Spleen (tissue), 11 donors: ENCODE data around the gene POLR2I. TPM values are rescaled to one million over a fixed set of nuclear protein-coding genes. Genes with fewer than 3 reads are reported as not detected.
"Not testable (repeated sequence)": the region's sequence is repeated elsewhere in the genome, so short reads cannot be mapped to it uniquely, and the experiment has no call there.

Experiments
- DNase-seq: peaks from one replicate; pipeline ENCODE4 v3.0.0-alpha.2; 2020
- H3K27ac ChIP-seq, 8 donors: fragments of 200-600 bp; sonication (generic) in 7 of 8; 1 replicate in 4 of 8; 2 replicates in 4 of 8; pipeline versions ENCODE4 v1.5.0 to v1.8.0; 2016 to 2021; ENCODE audit warnings: inconsistent platforms in 4 of 8, mild to moderate bottlenecking in 4 of 8, moderate library complexity in 1 of 8
- H3K27me3 ChIP-seq, 7 donors: fragments of 200-600 bp; sonication (generic) in 6 of 7; replicated peaks in 1 of 7; 1 replicate in 4 of 7; 2 replicates in 3 of 7; pipeline versions ENCODE4 v1.5.0 to v1.8.0; 2016 to 2021; ENCODE audit warnings: inconsistent platforms in 3 of 7, mild to moderate bottlenecking in 1 of 7
- H3K36me3 ChIP-seq, 6 donors: fragments of 200-600 bp; sonication (generic) in 5 of 6; 1 replicate in 4 of 6; 2 replicates in 2 of 6; pipeline versions ENCODE4 v1.5.0 to v1.8.0; 2016 to 2021; ENCODE audit warnings: inconsistent platforms in 2 of 6
- H3K4me1 ChIP-seq, 6 donors: fragments of 200-600 bp; sonication (generic) in 5 of 6; 1 replicate in 3 of 6; 2 replicates in 3 of 6; pipeline versions ENCODE4 v1.5.0 to v1.8.0; 2016 to 2021; ENCODE audit warnings: inconsistent platforms in 3 of 6
- H3K4me3 ChIP-seq, 8 donors: fragments of 200-600 bp; sonication (generic) in 7 of 8; 1 replicate in 4 of 8; 2 replicates in 4 of 8; pipeline versions ENCODE4 v1.5.0 to v1.8.0; 2016 to 2021; ENCODE audit warnings: inconsistent platforms in 4 of 8, mild to moderate bottlenecking in 4 of 8, moderate library complexity in 2 of 8
- H3K9me3 ChIP-seq, 8 donors: fragments of 200-600 bp; sonication (generic) in 7 of 8; 1 replicate in 4 of 8; 2 replicates in 4 of 8; pipeline versions ENCODE4 v1.5.0 to v1.8.0; 2016 to 2021; ENCODE audit warnings: inconsistent platforms in 4 of 8
- CTCF ChIP-seq, 11 experiments: fragments of 200-600 bp in 7 of 11; fragments of 450-650 bp in 4 of 11; sonication (generic) in 4 of 11; IDR thresholded peaks in 8 of 11; conservative IDR thresholded peaks in 3 of 11; 1 replicate in 7 of 11; 2 replicates in 4 of 11; pipeline versions ENCODE4 v1.4.0 to v1.8.0; 2016 to 2021; ENCODE audit warnings: antibody characterized with exemption in 11 of 11, inconsistent platforms in 4 of 11, mild to moderate bottlenecking in 1 of 11
- POLR2A ChIP-seq, 3 donors: fragments of 450-650 bp; IDR thresholded peaks; one replicate each; pipeline ENCODE4 v1.5.1; 2017; ENCODE audit warnings: antibody characterized with exemption in 3 of 3, mild to moderate bottlenecking in 1 of 3
- POLR2AphosphoS5 ChIP-seq, 3 donors: sonication (generic); formaldehyde crosslinking; IDR thresholded peaks; one replicate each; pipeline ENCODE4 v1.5.1; 2017; ENCODE audit warnings: antibody characterized with exemption in 3 of 3
- WGBS, 5 donors: extraction: QIAGEN DNeasy Blood & Tissue Kit in 3 of 5; methylation state at CpG; one replicate each; pipeline versions ENCODE4 v1.1.5 to v1.1.7; 2013 to 2018; 5-methylcytosine and 5-hydroxymethylcytosine counted together
- intact Hi-C: fragments of 100-400 bp; cut with DNase I; formaldehyde crosslinking; loops from one replicate; pipeline ENCODE4 v1.15.0; 2023; ENCODE audit warnings: low total_unique reads
- polyA plus RNA-seq, 3 donors: library from polyadenylated mRNA; stranded (reverse); fragments of 200-250 nt; gene quantifications; one replicate each; pipeline ENCODE4 v1.2.1, GENCODE V29; 2013
- total RNA-seq, 7 donors: library from RNA; depleted of rRNA in 3 of 7; stranded (reverse); fragments of >200 nt in 3 of 7; fragmentation: NEBNext Ultra II Directional in 4 of 7; extraction: Animal tissue kit (Norgen Biotek cat#: 25700) in 4 of 7; gene quantifications; one replicate each; pipeline versions ENCODE4 v1.1.0 to v1.2.1, GENCODE V29; 2016 to 2021
- donor health status: healthy with polysubstance abuse.
- donor health status: DM: no; HTN: no; CAD: no; lungs with moderate emphysema.
- donor health status: DM: no; HTN: no; CAD: no.
- donor health status: Bipolar disorder and iron deficiency.
- donor health status: healthy.
- donor health status: DM: no; HTN: no; CAD: no.
- donor health status: DM: yes; HTN: yes; CAD: no.

POLR2I gene
- total and polyA plus RNA-seq, 10 donors = 23.1 to 60.3 (median 38.3) TPM

- H3K27me3 ChIP-seq, intact Hi-C loops, H3K9me3 ChIP-seq, H3K4me3 ChIP-seq, H3K36me3 ChIP-seq: not testable (repeated sequence)
- peaks cover 4 to 66% (median 42%) of the 10 kb centered on the region in 6 donors for H3K4me1 ChIP-seq
- peak; percentile 79 for DNase-seq
- peak in 2 of 3 donors; percentile 62 to 71 for TF ChIP-seq POLR2AphosphoS5 (IDR thresholded peaks at IDR 0.05)
- H3K27ac ChIP-seq = peak overlapping the region in 7 of 8 donors; percentile 46 to 93 (median 66)
- 33 to 57% (median 44%) methylated on average over 6 of the region's 6 CpGs for WGBS, 5 donors
These were observed 16.5 kb upstream of the POLR2I start for GRCh38 chr19:36131221-36131620.

- Histone ChIP-seq H3K4me3 (peak overlapping the region; percentile 40 to 77 (median 47)), H3K27ac (peak overlapping the region; percentile 88 to 97 (median 94)), H3K9me3 (no peaks in the 10 kb centered on the region), H3K27me3 (no peaks in the 10 kb centered on the region), H3K36me3 (peaks cover 0 to 30% (median 25%) of the 10 kb centered on the region in 6 donors), H3K4me1 (peaks cover 4 to 61% (median 42%) of the 10 kb centered on the region in 6 donors)
- 13 to 18% (median 14%) methylated on average over 10 of the region's 10 CpGs for WGBS, 5 donors
- DNase-seq = peak; percentile 83
- intact Hi-C loops = loop anchor here (5.0 kb wide), 1 partner anchor 44 kb away; no protein-coding TSS in a partner anchor
- TF ChIP-seq CTCF (IDR thresholded peaks at IDR 0.05 in 8 of 11, conservative IDR thresholded peaks at IDR 0.05 in 3 of 11) = no peak
- TF ChIP-seq POLR2AphosphoS5 (IDR thresholded peaks at IDR 0.05) = no peak
- TF ChIP-seq POLR2A (IDR thresholded peaks at IDR 0.05) = no peak
These were observed 13.7 kb upstream of the POLR2I start for GRCh38 chr19:36128392-36128736.

- WGBS, 5 donors = 67 to 83% (median 72%) methylated on average over 9 of the region's 9 CpGs
- Histone ChIP-seq H3K27me3 (no peaks in the 10 kb centered on the region), H3K9me3 (no peaks in the 10 kb centered on the region), H3K4me3 (no peak overlapping the region), H3K4me1 (peaks cover 4 to 37% (median 21%) of the 10 kb centered on the region in 6 donors), H3K36me3 (peaks cover 0 to 58% (median 47%) of the 10 kb centered on the region in 6 donors), H3K27ac (no peak overlapping the region)
- DNase-seq = no peak
- intact Hi-C loops = loop anchor here (5.0 kb wide), 1 partner anchor 47 kb away; no protein-coding TSS in a partner anchor
- no peak for TF ChIP-seq POLR2A (IDR thresholded peaks at IDR 0.05)
- TF ChIP-seq POLR2AphosphoS5 (IDR thresholded peaks at IDR 0.05) = no peak
- TF ChIP-seq CTCF (IDR thresholded peaks at IDR 0.05 in 8 of 11, conservative IDR thresholded peaks at IDR 0.05 in 3 of 11) = no peak
These were observed 10.9 kb upstream of the POLR2I start for GRCh38 chr19:36125557-36125956.

- Histone ChIP-seq H3K27ac (no peak overlapping the region), H3K4me1 (peaks cover 0 to 23% (median 12%) of the 10 kb centered on the region in 6 donors), H3K4me3 (no peak overlapping the region), H3K9me3 (no peaks in the 10 kb centered on the region), H3K36me3 (peaks cover 0 to 98% (median 69%) of the 10 kb centered on the region in 6 donors), H3K27me3 (no peaks in the 10 kb centered on the region)
- TF ChIP-seq POLR2AphosphoS5 (IDR thresholded peaks at IDR 0.05) (peak in 2 of 3 donors; percentile 27 to 46), CTCF (IDR thresholded peaks at IDR 0.05 in 8 of 11, conservative IDR thresholded peaks at IDR 0.05 in 3 of 11) (no peak)
- WGBS, 5 donors = 81 to 87% (median 86%) methylated on average over 38 to 49 of the region's 49 CpGs
- intact Hi-C loops = no loop called here
- DNase-seq = no peak
These were observed 6.9 kb upstream of the POLR2I start for GRCh38 chr19:36121486-36122124.
